Stomach (tissue), 4 donors: Measurements from ENCODE around the gene PRDM7.

Source experiments
- CTCF ChIP-seq, 7 experiments: fragments of 450-650 bp in 4 of 7; fragments of 200-600 bp in 3 of 7; sonication (generic) in 3 of 7; IDR thresholded peaks; one replicate each; pipeline ENCODE4 v1.5.1; 2016 to 2019; ENCODE audit warnings: antibody characterized with exemption in 7 of 7, control low read depth in 2 of 7, mild to moderate bottlenecking in 1 of 7
- EP300 ChIP-seq: sonication (generic); formaldehyde crosslinking; IDR thresholded peaks from one replicate; pipeline ENCODE4 v1.6.1; 2017; ENCODE audit warnings: antibody characterized with exemption
- POLR2A ChIP-seq, 4 donors: fragments of 450-650 bp; IDR thresholded peaks; one replicate each; pipeline ENCODE4 v1.6.1; 2016; ENCODE audit warnings: antibody characterized with exemption in 4 of 4, control low read depth in 2 of 4, mild to moderate bottlenecking in 1 of 4, moderate library complexity in 1 of 4
- POLR2AphosphoS5 ChIP-seq, 3 donors: sonication (generic); formaldehyde crosslinking; IDR thresholded peaks; one replicate each; pipeline ENCODE4 v1.6.1; 2016; ENCODE audit warnings: antibody characterized with exemption in 3 of 3

- no peak for TF ChIP-seq POLR2A (IDR thresholded peaks at IDR 0.05)
- TF ChIP-seq CTCF (IDR thresholded peaks at IDR 0.05), result no peak
- TF ChIP-seq POLR2AphosphoS5 (IDR thresholded peaks at IDR 0.05), result no peak
- no peak for TF ChIP-seq EP300
These were observed 23.1 kb downstream of the PRDM7 start for GRCh38 chr16:90053902-90054500.
